Limb (tissue), 2 donors: Measurements from ENCODE around the gene CCDC88C.

Source experiments
- DNase-seq, 2 donors: peaks; one replicate each; pipeline ENCODE4 v3.0.0-alpha.2; 2016; ENCODE audit errors: extremely low spot score in 2 of 2

Gene CCDC88C

GRCh38 chr14:91380610-91381371 lies 36.8 kb downstream of the CCDC88C start:
- peak; percentile 81 to 83 for DNase-seq

GRCh38 chr14:91380123-91380522 lies 37.5 kb downstream of the CCDC88C start:
- DNase-seq = no peak

GRCh38 chr14:91379579-91379932 lies 38.1 kb downstream of the CCDC88C start:
- no peak for DNase-seq

GRCh38 chr14:91378930-91379578 lies 38.6 kb downstream of the CCDC88C start:
- DNase-seq = no peak

GRCh38 chr14:91377700-91378652 lies 39.6 kb downstream of the CCDC88C start:
- DNase-seq = no peak

- DNase-seq = no peak
Measured at GRCh38 chr14:91376547-91377477, 40.8 kb downstream of the CCDC88C start.

- DNase-seq = no peak
Measured at GRCh38 chr14:91375720-91376452, 41.7 kb downstream of the CCDC88C start.

- DNase-seq = peak in 1 of 2 donors; percentile 63
Measured at GRCh38 chr14:91374879-91375702, 42.5 kb downstream of the CCDC88C start.

GRCh38 chr14:91374287-91374878 lies 43.2 kb downstream of the CCDC88C start:
- no peak for DNase-seq

- no peak for DNase-seq
Measured at GRCh38 chr14:91373591-91374254, 43.9 kb downstream of the CCDC88C start.

- no peak for DNase-seq
Measured at GRCh38 chr14:91372671-91373495, 44.7 kb downstream of the CCDC88C start.

- DNase-seq = no peak
Measured at GRCh38 chr14:91371990-91372375, 45.6 kb downstream of the CCDC88C start.

GRCh38 chr14:91371011-91371989 lies 46.3 kb downstream of the CCDC88C start:
- no peak for DNase-seq

- DNase-seq = peak in 1 of 2 donors; percentile 64
Measured at GRCh38 chr14:91369628-91370445, 47.8 kb downstream of the CCDC88C start.

GRCh38 chr14:91368776-91369416 lies 48.7 kb downstream of the CCDC88C start:
- no peak for DNase-seq
